Esophagus muscularis mucosa (tissue), 4 donors: Measurements from ENCODE around the gene CSNK1D.

Experiments
- EP300 ChIP-seq: sonication (generic); formaldehyde crosslinking; IDR thresholded peaks from one replicate; pipeline ENCODE4 v1.6.1; 2017; ENCODE audit warnings: antibody characterized with exemption
- POLR2AphosphoS5 ChIP-seq, 2 donors: sonication (generic); formaldehyde crosslinking; IDR thresholded peaks; one replicate each; pipeline ENCODE4 v1.6.1; 2017; ENCODE audit warnings: antibody characterized with exemption in 2 of 2
- TF ChIP-seq, protein P1 (sequence below), 3 experiments: fragments of 200-600 bp in 2 of 3; fragments of 450-650 bp in 1 of 3; sonication (generic) in 2 of 3; IDR thresholded peaks; one replicate each; pipeline ENCODE4 v1.5.1; 2017 to 2019; ENCODE audit warnings: antibody characterized with exemption in 3 of 3, mild to moderate bottlenecking in 2 of 3, moderate library complexity in 1 of 3

DNA sequence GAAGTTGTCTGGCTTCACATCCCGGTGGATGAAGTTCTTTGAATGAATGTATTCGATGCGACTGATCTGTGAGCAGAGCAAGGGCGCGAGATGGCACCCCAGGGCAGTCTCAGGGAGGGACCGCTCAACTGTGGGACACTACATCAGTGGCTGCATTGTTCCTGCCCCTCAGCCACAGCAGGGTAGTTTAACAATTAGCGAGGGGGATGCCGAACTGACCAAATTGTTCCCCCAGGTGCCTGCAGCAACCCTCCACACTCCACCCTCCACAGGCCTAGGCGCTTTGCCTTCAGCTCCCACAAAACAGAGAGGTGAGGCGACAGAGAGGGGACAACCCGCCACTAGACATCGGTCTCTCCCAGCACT is 20.3 kb downstream of the CSNK1D start:
- TF ChIP-seq, protein P1, sequence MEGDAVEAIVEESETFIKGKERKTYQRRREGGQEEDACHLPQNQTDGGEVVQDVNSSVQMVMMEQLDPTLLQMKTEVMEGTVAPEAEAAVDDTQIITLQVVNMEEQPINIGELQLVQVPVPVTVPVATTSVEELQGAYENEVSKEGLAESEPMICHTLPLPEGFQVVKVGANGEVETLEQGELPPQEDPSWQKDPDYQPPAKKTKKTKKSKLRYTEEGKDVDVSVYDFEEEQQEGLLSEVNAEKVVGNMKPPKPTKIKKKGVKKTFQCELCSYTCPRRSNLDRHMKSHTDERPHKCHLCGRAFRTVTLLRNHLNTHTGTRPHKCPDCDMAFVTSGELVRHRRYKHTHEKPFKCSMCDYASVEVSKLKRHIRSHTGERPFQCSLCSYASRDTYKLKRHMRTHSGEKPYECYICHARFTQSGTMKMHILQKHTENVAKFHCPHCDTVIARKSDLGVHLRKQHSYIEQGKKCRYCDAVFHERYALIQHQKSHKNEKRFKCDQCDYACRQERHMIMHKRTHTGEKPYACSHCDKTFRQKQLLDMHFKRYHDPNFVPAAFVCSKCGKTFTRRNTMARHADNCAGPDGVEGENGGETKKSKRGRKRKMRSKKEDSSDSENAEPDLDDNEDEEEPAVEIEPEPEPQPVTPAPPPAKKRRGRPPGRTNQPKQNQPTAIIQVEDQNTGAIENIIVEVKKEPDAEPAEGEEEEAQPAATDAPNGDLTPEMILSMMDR (IDR thresholded peaks at IDR 0.05) = no peak
- no peak for TF ChIP-seq POLR2AphosphoS5 (IDR thresholded peaks at IDR 0.05)
- no peak for TF ChIP-seq EP300
